HepG2 (cell line): ENCODE measurements around the gene ADGRF1. TPM values are rescaled to one million over a fixed set of nuclear protein-coding genes. Genes with fewer than 3 reads are reported as not detected.

Source experiments
- CBX1 ChIP-seq: IDR thresholded peaks from one replicate; pipeline ENCODE4 v1.6.1; 2016; ENCODE audit warnings: antibody characterized with exemption, low read depth
- LCORL ChIP-seq, 2 experiments: fragments of 450-650 bp in 1 of 2; sonication (generic) in 1 of 2; formaldehyde crosslinking in 1 of 2; IDR thresholded peaks; 2 replicates each; pipeline versions ENCODE4 v1.5.0 to v1.6.1; 2017 to 2020; ENCODE audit warnings: antibody characterized with exemption in 1 of 2, missing genetic modification reagents in 1 of 2
- MLX ChIP-seq: IDR thresholded peaks from 2 replicates; pipeline ENCODE4 v1.6.1; 2016
- NR3C1 ChIP-seq: sonication (generic); formaldehyde crosslinking; IDR thresholded peaks from 2 replicates; pipeline ENCODE4 v1.4.0; 2020; ENCODE audit warnings: missing genetic modification reagents
- PRDM15 ChIP-seq: sonication (generic); formaldehyde crosslinking; IDR thresholded peaks from 2 replicates; pipeline ENCODE4 v1.4.0; 2020; ENCODE audit warnings: missing genetic modification reagents
- STAT6 ChIP-seq: sonication (generic); formaldehyde crosslinking; IDR thresholded peaks from 2 replicates; pipeline ENCODE4 v1.4.0; 2020; ENCODE audit warnings: missing genetic modification reagents, mild to moderate bottlenecking, borderline replicate concordance
- ZFP36L1 ChIP-seq: sonication (generic); formaldehyde crosslinking; IDR thresholded peaks from 2 replicates; pipeline ENCODE4 v1.8.0; 2022; ENCODE audit warnings: mild to moderate bottlenecking, missing genetic modification reagents, moderate library complexity
- ZNF318 ChIP-seq: sonication (generic); formaldehyde crosslinking; IDR thresholded peaks from 2 replicates; pipeline ENCODE4 v1.4.0; 2020; ENCODE audit warnings: mild to moderate bottlenecking, missing genetic modification reagents
- ZNF691 ChIP-seq: sonication (generic); formaldehyde crosslinking; IDR thresholded peaks from 2 replicates; pipeline ENCODE4 v1.4.0; 2020; ENCODE audit warnings: missing genetic modification reagents, low read depth, mild to moderate bottlenecking, borderline replicate concordance
- polyA plus RNA-seq, 8 experiments: library from polyadenylated mRNA; depleted of rRNA in 3 of 8; stranded (reverse) in 7 of 8; unstranded in 1 of 8; fragments of >200 nt; fragmentation: Illumina TruSeq in 4 of 8; extraction: Trizol in 4 of 8; gene quantifications; 2 replicates each; pipeline versions ENCODE4 v1.2.1 to v1.2.3, GENCODE V29; 2011 to 2016; ENCODE audit warnings: low read depth in 4 of 8, missing spikeins in 1 of 8, mixed read lengths in 1 of 8; ENCODE audit not compliant: insufficient read depth in 1 of 8
- total RNA-seq, 5 experiments: library from RNA; depleted of rRNA; stranded (reverse); fragments of >200 nt; fragmentation: Illumina TruSeq; extraction: Trizol; gene quantifications; 2 replicates each; pipeline ENCODE4 v1.2.3, GENCODE V29; 2016; ENCODE audit warnings: low read depth in 1 of 5

Gene ADGRF1
- total and polyA plus RNA-seq, 2 of the 13 experiments (the other 11 are each of a cell fraction or from before 2014, with no cell fraction given): not detected

GRCh38 chr6:47083586-47084047 lies 41.5 kb upstream of the ADGRF1 start (continued):
- peak; percentile 29; the same call in 1 of the 2 replicates for TF ChIP-seq ZNF691 (CRISPR knock-in tag)
- TF ChIP-seq ZFP36L1 (CRISPR knock-in tag): peak; percentile 62; the same call in 1 of the 2 replicates
- no peak for TF ChIP-seq NR3C1 (CRISPR knock-in tag)
- peak; percentile 31; the same call in 1 of the 2 replicates for TF ChIP-seq STAT6 (CRISPR knock-in tag)
- peak; percentile 25; the same call in 1 of the 2 replicates for TF ChIP-seq MLX (CRISPR knock-in tag)
- no peak for TF ChIP-seq PRDM15
- TF ChIP-seq ZNF318 (CRISPR knock-in tag): 0 out of 2 replicates have a peak, but pooled peaks have one; percentile 53
- TF ChIP-seq LCORL (IDR thresholded peaks at IDR 0.05): no peak
- peak; percentile 93 for TF ChIP-seq LCORL (CRISPR knock-in tag; IDR thresholded peaks at IDR 0.05)
- no peak for TF ChIP-seq CBX1
